AML-193 (cell line): Measurements from ENCODE around the gene SBF2.
"Not testable (repeated sequence)": the region's sequence is repeated elsewhere in the genome, so short reads cannot be mapped to it uniquely, and the experiment has no call there.

Experiments
- DNase-seq, 2 experiments: peaks; one replicate each; lab custom pipeline; 2025; lab: John Stamatoyannopoulos, UW

Gene SBF2

GRCh38 chr11:10017050-10017449 is 277.0 kb downstream of the SBF2 start:
- DNase-seq, result no peak

GRCh38 chr11:10012068-10012467 is 282.0 kb downstream of the SBF2 start:
- no peak for DNase-seq

- DNase-seq, result no peak
Measured at GRCh38 chr11:10005955-10006525, 288.0 kb downstream of the SBF2 start.

- no peak for DNase-seq
Measured at GRCh38 chr11:10004526-10005113, 289.4 kb downstream of the SBF2 start.

- DNase-seq, result no peak
Measured at GRCh38 chr11:10002221-10002620, 291.8 kb downstream of the SBF2 start.

- no peak for DNase-seq
Measured at GRCh38 chr11:9992306-9992705, 301.7 kb downstream of the SBF2 start.

GRCh38 chr11:9990221-9990973 is 303.6 kb downstream of the SBF2 start:
- DNase-seq, result peak in 1 of 2 experiments; percentile 0

- DNase-seq, result not testable (repeated sequence)
Measured at GRCh38 chr11:9987303-9987702, 306.7 kb downstream of the SBF2 start.

GRCh38 chr11:9982796-9983579 is 311.0 kb downstream of the SBF2 start:
- no peak for DNase-seq

- no peak for DNase-seq
Measured at GRCh38 chr11:9982127-9982795, 311.8 kb downstream of the SBF2 start.

GRCh38 chr11:9980931-9981330 is 313.1 kb downstream of the SBF2 start:
- DNase-seq, result no peak

GRCh38 chr11:9977554-9977953 is 316.5 kb downstream of the SBF2 start:
- no peak for DNase-seq

GRCh38 chr11:9974375-9974774 is 319.6 kb downstream of the SBF2 start:
- no peak for DNase-seq

GRCh38 chr11:9973921-9974320 is 320.1 kb downstream of the SBF2 start:
- DNase-seq, result no peak

GRCh38 chr11:9972989-9973388 is 321.0 kb downstream of the SBF2 start:
- DNase-seq, result peak; percentile 58 to 71

GRCh38 chr11:9971894-9972293 is 322.1 kb downstream of the SBF2 start:
- no peak for DNase-seq

GRCh38 chr11:9969068-9969467 is 325.0 kb downstream of the SBF2 start:
- DNase-seq, result no peak

- DNase-seq, result no peak
Measured at GRCh38 chr11:9962722-9963121, 331.3 kb downstream of the SBF2 start.

GRCh38 chr11:9957072-9957471 is 336.9 kb downstream of the SBF2 start:
- DNase-seq, result no peak

- no peak for DNase-seq
Measured at GRCh38 chr11:9956483-9956882, 337.5 kb downstream of the SBF2 start.

GRCh38 chr11:9955391-9955790 is 338.6 kb downstream of the SBF2 start:
- no peak for DNase-seq

GRCh38 chr11:9953994-9954626 is 339.9 kb downstream of the SBF2 start:
- no peak for DNase-seq
